ENCODE data around the gene SULT1C2.
"Not testable (repeated sequence)": the region's sequence is repeated elsewhere in the genome, so short reads cannot be mapped to it uniquely, and the experiment has no call there.

SULT1C2 gene

DNA sequence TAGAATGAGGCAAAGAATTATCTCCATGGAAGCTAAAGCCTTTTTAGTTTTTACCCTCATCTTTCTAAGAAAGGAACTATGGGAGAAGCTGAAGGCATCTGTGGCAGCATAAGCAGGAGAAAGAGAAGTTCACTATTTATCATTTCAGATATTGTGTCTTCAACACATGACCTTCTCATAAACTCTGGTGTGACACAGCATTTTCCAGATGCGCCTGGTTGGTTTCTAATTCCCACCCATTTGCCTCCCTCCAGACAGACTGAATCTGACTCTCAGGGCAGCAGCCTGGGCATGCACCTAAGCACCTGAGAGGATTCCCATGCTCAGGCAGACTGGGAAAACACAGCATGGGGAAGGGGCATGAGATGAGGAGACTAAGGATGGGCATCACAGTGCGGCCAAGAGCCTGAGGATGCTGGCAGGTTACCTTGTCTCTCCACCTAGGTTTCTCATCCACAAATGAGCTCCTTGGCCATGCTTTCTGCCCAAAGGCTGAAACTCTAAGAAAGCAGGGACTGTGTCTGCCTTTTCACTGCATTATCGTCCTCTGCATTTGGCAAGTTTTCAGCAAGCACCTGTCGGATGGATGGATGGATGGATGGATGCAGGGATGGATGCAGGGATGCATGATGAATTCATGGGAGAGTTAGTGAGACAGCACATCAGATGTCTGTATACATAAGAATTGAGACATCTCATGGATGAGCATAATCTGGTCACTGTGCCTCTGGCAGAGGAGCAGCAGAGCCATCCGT, 60.3 kb downstream of the SULT1C2 start:
- no peak for DNase-seq (ENCODE audit: insufficient read length, low spot score)
- no peak for FAIRE-seq

DNA sequence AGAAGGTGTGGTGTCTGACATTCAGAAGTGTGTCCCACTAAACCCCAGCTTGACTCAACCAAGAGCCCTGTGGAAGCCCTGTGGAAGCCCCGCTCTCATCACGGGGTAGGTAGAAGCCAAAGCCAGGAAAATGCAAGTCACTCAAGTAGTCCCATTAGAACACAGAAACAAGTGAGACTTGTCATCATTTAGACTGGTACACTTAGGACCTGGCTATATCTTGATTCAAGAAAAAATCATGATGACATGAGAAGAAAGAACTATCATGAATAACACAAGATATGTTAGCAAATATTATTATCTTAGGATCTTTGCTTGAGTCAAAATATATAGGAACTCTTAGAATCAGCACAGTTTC, 60.9 kb downstream of the SULT1C2 start:
- FAIRE-seq (no peak), DNase-seq (ENCODE audit: insufficient read length, low spot score) (no peak)

DNA sequence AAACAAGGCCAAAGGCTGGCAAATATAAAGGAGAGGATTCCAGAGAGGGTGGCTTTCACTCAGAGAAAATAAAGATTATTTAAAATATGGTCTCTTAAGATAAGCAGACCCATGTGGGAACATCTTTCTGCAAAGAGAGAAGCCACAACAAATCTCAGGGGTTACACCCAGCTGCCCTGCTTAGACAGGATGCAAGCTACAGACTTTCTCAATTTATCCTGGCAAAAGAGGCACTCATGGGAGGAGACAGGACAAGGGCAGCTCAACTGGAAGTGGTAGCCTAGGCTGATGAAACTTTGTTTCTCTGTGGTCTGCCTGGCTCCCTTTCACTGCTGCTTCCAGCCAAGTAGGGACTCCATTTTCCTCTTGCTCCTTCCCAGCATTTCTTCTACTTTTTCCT, 63.2 kb downstream of the SULT1C2 start:
- FAIRE-seq (no peak), DNase-seq (ENCODE audit: insufficient read length, low spot score) (no peak)

DNA sequence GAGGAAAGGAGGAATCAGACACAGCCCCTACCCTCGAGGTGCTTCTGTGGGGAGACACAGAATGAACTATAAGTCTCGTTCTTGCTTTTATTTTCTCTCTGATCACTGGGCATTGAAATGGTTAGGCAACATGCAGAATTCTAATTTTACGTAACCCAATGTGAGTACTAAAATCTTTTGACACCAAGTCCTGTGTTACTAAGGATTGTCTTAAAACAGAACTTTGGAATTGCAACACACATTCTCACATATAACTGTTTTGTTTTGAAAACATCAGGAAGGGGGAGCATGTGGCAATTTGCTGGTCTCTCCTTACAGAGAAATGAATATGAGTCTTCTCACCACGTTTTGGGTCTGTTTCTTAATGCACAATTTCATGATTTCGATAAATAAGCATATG, 65.4 kb downstream of the SULT1C2 start:
- FAIRE-seq: no peak
- no peak for DNase-seq (ENCODE audit: insufficient read length, low spot score)

DNA sequence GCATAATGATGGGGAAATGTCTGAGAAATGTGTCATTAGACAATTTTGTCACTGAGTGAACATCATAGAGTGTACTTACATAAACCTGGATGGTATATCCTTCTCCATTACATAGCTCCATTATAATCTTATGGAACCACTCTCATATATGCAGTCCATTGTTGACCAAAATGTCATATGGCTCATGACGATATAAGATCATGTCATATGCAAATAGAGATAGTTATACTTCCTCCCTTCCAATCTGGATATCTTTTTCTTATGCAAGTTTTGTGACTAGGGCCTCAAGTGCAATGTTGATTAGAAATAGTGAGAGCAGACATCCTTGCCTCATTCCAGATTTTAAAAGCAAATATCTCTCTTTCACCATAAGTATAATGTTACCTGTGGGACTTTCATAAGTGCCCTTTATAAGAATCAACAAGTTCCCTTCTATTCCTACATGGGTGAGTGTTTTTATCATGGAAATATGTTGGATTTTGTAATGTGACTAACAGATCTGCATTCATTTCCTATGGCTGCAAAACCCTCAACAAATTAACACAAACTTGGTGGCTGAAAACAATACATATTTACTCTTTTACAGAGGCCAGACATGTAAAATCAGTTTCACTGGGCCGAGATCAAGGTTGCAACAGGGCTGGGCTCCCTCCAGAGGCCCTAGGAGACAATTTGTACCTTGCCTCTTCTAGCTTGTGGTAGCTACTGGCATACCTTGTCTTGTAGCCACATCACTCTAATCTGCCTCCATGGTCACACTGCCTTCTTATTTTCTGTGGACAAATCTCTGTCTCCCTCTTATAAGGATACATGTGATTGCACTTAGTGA, 67.4 kb downstream of the SULT1C2 start:
- FAIRE-seq: no peak

DNA sequence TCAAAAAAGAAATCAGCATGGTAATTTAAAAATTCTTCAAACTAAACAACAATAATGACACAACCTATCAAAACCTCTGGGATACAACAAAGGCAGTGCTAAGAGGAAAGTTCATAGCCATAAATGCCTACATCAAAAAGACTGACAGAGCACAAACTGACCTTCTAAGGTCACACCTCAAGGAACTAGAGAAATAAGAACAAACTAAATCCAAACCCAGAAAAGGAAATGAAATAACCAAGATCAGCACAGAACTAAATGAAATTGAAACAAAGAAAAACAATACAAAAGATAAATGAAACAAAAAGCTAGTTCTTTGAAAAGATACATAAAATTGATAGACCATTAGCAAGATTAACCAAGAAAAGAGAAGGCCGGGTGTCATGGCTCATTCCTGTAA, 70.6 kb downstream of the SULT1C2 start:
- DNase-seq (ENCODE audit: insufficient read length, low spot score); FAIRE-seq: not testable (repeated sequence)

More for the DNA sequence above, 67.4 kb downstream of the SULT1C2 start:
- DNase-seq (ENCODE audit: insufficient read length, low spot score): no peak
